Measurements from ENCODE around the gene LRIG3. TPM values are rescaled to one million over a fixed set of nuclear protein-coding genes. Genes with fewer than 3 reads are reported as not detected.

LRIG3 gene
- total RNA-seq, 1 donor from 2014 or later: 44.5 TPM

- TF ChIP-seq CTCF (IDR thresholded peaks at IDR 0.05; ENCODE audit: insufficient read depth, low read length, severe bottlenecking): no peak
- H3K4me3 ChIP-seq (ENCODE audit: low read depth, low read length): no peak overlapping the region
- FAIRE-seq: no peak
Observed at GRCh38 chr12:58938440-58938839, 18.1 kb upstream of the LRIG3 start.

GRCh38 chr12:58934528-58934927 lies 14.2 kb upstream of the LRIG3 start:
- no peaks in the 10 kb centered on the region for H3K36me3 ChIP-seq (ENCODE audit: control insufficient read depth, insufficient read depth, low read length)
- peak; percentile 36 for FAIRE-seq
- no peak overlapping the region for H3K4me3 ChIP-seq (ENCODE audit: low read depth, low read length)
- TF ChIP-seq CTCF (IDR thresholded peaks at IDR 0.05; ENCODE audit: insufficient read depth, low read length, severe bottlenecking): no peak
- H3K27me3 ChIP-seq (ENCODE audit: control insufficient read depth, insufficient read depth, low read length): no peaks in the 10 kb centered on the region
- no peak for DNase-seq (ENCODE audit: low read depth)

More at GRCh38 chr12:58938440-58938839, 18.1 kb upstream of the LRIG3 start:
- no peaks in the 10 kb centered on the region for H3K27me3 ChIP-seq (ENCODE audit: control insufficient read depth, insufficient read depth, low read length)
- DNase-seq (ENCODE audit: low read depth): no peak
- no peaks in the 10 kb centered on the region for H3K36me3 ChIP-seq (ENCODE audit: control insufficient read depth, insufficient read depth, low read length)

GRCh38 chr12:58932806-58933681 lies 12.7 kb upstream of the LRIG3 start:
- FAIRE-seq (no peak), DNase-seq (ENCODE audit: low read depth) (no peak)
- Histone ChIP-seq H3K4me3 (ENCODE audit: low read depth, low read length) (no peak overlapping the region), H3K36me3 (ENCODE audit: control insufficient read depth, insufficient read depth, low read length) (no peaks in the 10 kb centered on the region), H3K27me3 (ENCODE audit: control insufficient read depth, insufficient read depth, low read length) (no peaks in the 10 kb centered on the region)
- no peak for TF ChIP-seq CTCF (IDR thresholded peaks at IDR 0.05; ENCODE audit: insufficient read depth, low read length, severe bottlenecking)

GRCh38 chr12:58931518-58931917 lies 11.2 kb upstream of the LRIG3 start:
- DNase-seq (ENCODE audit: low read depth) (no peak), FAIRE-seq (no peak)
- no peak for TF ChIP-seq CTCF (IDR thresholded peaks at IDR 0.05; ENCODE audit: insufficient read depth, low read length, severe bottlenecking)
- H3K27me3 ChIP-seq (ENCODE audit: control insufficient read depth, insufficient read depth, low read length): no peaks in the 10 kb centered on the region
- H3K4me3 ChIP-seq (ENCODE audit: low read depth, low read length): no peak overlapping the region
- no peaks in the 10 kb centered on the region for H3K36me3 ChIP-seq (ENCODE audit: control insufficient read depth, insufficient read depth, low read length)

GRCh38 chr12:58930770-58931324 lies 10.5 kb upstream of the LRIG3 start:
- Histone ChIP-seq H3K4me3 (ENCODE audit: low read depth, low read length) (no peak overlapping the region), H3K36me3 (ENCODE audit: control insufficient read depth, insufficient read depth, low read length) (no peaks in the 10 kb centered on the region), H3K27me3 (ENCODE audit: control insufficient read depth, insufficient read depth, low read length) (no peaks in the 10 kb centered on the region)
- no peak for DNase-seq (ENCODE audit: low read depth)
- no peak for FAIRE-seq
- no peak for TF ChIP-seq CTCF (IDR thresholded peaks at IDR 0.05; ENCODE audit: insufficient read depth, low read length, severe bottlenecking)

Data from bronchial epithelial cell (primary cell).